NT2/D1 (cell line): ENCODE results near the gene CREB1.

Experiments
- DNase-seq: peaks from one replicate; pipeline ENCODE4 v3.0.0-alpha.2; 2011; ENCODE audit warnings: low read depth, low spot score
- H3K27me3 ChIP-seq: 2 replicates; pipeline ENCODE4 v1.6.0; 2011; ENCODE audit warnings: mild to moderate bottlenecking; ENCODE audit not compliant: insufficient read length, insufficient read depth
- H3K36me3 ChIP-seq: 2 replicates; pipeline ENCODE4 v1.6.1; 2011; ENCODE audit warnings: mild to moderate bottlenecking, low read length, mixed read lengths; ENCODE audit not compliant: insufficient read depth, insufficient read length
- H3K4me1 ChIP-seq: 2 replicates; pipeline ENCODE4 v1.5.1; 2011; ENCODE audit not compliant: insufficient read depth, insufficient read length
- H3K4me3 ChIP-seq: 2 replicates; pipeline ENCODE4 v1.5.1; 2011; ENCODE audit warnings: low read depth; ENCODE audit not compliant: insufficient read length
- H3K9ac ChIP-seq: 2 replicates; pipeline ENCODE4 v1.6.0; 2011; ENCODE audit warnings: low read depth; ENCODE audit not compliant: insufficient read length
- H3K9me3 ChIP-seq: 2 replicates; pipeline ENCODE4 v1.5.1; 2011; ENCODE audit warnings: mild to moderate bottlenecking, low read length; ENCODE audit not compliant: insufficient read depth
- SUZ12 ChIP-seq: IDR thresholded peaks from 2 replicates; pipeline ENCODE4 v1.6.1; 2011; ENCODE audit not compliant: insufficient read length, insufficient read depth; ENCODE audit errors: extremely low read depth
- YY1 ChIP-seq: IDR thresholded peaks from 2 replicates; pipeline ENCODE4 v1.6.1; 2011; ENCODE audit not compliant: insufficient read length, insufficient read depth
- ZNF274 ChIP-seq: IDR thresholded peaks from 2 replicates; pipeline ENCODE4 v1.6.1; 2011; ENCODE audit warnings: mild to moderate bottlenecking, low read depth, low read length

The CREB1 gene

DNA sequence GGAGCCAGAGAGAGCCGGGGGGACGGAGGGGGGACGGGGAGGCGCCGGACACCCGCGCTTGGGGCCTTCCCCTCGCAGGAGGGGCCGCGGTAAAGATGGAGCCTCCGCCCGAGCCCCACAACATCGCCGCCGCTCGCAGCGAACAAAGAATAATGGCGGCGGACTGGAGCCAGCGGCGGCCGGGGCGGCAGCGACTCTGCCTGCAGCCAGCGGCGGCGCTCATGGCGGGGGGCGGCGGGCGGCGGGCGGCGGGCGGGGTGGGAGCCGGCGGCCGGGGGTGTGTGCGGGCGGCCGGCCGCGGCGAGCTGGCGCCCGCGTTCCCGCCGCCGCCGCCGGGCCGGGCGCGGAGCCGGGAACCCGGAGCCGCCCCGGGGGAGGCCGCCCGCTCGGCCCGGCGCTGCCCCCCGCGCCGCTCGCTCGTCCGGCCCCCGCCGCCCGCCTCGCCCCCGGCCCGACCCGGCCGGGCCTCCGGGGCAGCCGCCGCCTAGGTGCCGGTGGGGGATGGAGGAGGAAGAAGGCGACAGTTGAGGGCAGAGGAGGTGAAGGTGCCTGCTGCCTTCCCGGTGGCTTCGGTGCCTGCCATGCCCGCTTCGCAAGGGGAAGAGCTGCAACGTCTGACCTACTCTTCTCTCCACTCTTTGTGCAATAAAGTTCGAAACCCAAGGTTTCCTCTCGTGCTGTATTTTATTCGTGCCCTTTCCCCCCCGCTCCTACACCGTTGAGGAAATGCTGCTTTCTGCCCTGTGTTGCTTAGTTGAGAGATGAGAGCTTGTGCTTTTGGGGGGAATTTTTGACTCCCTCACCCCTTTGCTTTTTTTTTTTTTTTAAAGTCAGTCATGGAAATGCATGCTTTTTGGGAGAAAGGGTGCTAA is 634 bp downstream of the CREB1 start:
- no peak for DNase-seq
- H3K4me1 ChIP-seq = peaks cover 3% of the 10 kb centered on the region

DNA sequence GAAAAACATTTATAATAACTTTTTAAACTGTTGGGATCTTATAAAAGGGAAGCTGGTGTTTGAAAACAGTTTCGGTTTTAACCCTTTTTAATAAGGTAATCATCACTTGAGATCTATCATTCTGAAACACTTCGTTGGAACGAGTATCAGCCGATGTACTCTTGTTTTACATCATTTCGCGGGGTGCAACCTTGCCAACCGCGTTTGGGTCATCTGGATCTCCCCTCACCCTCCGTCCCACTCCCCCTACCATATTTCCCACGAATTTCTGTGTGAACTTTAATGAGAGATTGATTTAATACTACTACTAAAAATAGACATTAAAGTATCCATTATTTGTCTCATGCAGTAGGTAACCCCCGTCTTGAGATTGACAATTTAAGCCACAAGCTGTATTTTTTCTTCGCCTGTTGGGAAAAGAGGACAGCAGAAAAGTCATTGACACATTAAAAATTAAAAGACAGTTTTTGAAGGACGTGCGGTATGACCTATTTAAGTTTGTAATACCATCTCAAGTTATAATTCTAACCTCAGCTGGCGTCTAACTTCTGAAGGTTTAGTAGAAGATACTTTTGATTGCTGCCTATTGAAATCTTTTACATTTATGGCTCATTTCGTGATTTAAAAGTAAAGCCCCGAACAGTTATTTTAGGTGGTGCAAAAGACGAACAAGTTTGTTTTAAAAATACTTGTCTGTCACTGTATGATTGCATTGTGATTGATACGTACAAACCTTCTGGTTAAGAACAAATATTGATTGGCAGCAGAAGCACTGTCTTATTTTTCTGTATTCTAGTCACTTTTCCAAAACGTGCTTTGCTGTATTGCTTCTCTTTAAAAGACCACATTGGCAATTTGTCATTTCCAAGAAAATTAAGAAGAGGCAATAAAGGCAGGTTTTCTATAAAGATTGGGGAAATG is 1.5 kb downstream of the CREB1 start:
- H3K4me1 ChIP-seq = peaks cover 3% of the 10 kb centered on the region
- DNase-seq = no peak

More for the DNA sequence above, 634 bp downstream of the CREB1 start:
- peaks cover 5% of the 10 kb centered on the region for H3K27me3 ChIP-seq
- TF ChIP-seq YY1 (peak; percentile 21), ZNF274 (no peak)
- no peaks in the 10 kb centered on the region for H3K9me3 ChIP-seq
- peak overlapping the region; percentile 97 for H3K9ac ChIP-seq
- H3K36me3 ChIP-seq = peaks cover 25% of the 10 kb centered on the region
- H3K4me3 ChIP-seq = peak overlapping the region; percentile 99

DNA sequence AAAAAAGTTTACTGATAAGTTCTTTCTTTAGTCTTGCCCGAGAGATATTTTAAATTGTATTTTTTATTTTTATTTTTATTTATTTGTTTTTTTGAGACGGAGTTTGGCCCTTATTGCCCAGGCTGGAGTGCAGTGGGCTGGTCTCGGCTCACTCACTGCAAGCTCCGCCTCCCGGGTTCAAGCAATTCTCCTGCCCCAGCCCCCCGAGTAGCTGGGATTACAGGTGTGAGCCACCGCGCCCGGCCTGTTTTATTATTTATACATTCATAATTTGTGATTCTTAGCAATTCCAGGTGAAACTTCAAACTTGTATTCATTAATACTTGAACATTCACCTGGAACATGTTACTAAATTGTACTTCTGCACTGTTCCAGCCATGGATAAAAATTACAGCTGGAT is 2.9 kb downstream of the CREB1 start:
- H3K4me1 ChIP-seq = peaks cover 3% of the 10 kb centered on the region
- TF ChIP-seq ZNF274 (no peak), SUZ12 (no peak), YY1 (no peak)
- H3K27me3 ChIP-seq = peaks cover 5% of the 10 kb centered on the region
- H3K9me3 ChIP-seq = no peaks in the 10 kb centered on the region
- no peak for DNase-seq
- peaks cover 28% of the 10 kb centered on the region for H3K36me3 ChIP-seq
- H3K9ac ChIP-seq = no peak overlapping the region
- H3K4me3 ChIP-seq = no peak overlapping the region

More for the DNA sequence above, 1.5 kb downstream of the CREB1 start:
- peaks cover 5% of the 10 kb centered on the region for H3K27me3 ChIP-seq
- H3K36me3 ChIP-seq = peaks cover 27% of the 10 kb centered on the region
- H3K9ac ChIP-seq = peak overlapping the region; percentile 96
- no peaks in the 10 kb centered on the region for H3K9me3 ChIP-seq
- peak overlapping the region; percentile 99 for H3K4me3 ChIP-seq
- no peak for TF ChIP-seq YY1
- no peak for TF ChIP-seq SUZ12
- no peak for TF ChIP-seq ZNF274

DNA sequence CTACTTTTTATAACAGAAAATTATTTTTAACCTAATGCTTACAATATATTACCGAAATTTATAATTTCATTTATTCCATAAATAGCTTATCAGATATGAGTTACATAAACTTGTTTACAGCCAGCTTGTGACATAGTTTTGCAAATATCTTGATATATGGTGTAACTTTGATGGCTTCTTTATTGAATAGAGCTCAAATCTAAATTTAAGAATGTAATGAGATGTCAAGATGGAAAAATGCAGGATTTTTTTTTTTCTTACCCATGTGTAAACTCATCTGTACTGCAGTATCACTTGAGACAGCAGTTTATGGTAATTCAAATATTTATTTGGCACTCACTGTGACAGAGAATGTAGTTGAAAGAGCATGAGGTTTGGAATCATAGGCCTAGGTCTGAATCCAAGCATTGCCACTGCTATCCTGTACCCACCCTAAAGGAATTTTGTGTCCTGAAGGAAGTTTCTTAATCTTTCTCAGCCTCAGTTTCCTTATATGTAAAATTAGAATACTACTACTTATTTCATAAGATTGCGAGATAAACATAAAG is 3.8 kb downstream of the CREB1 start:
- H3K27me3 ChIP-seq = no peaks in the 10 kb centered on the region
- no peak overlapping the region for H3K9ac ChIP-seq
- TF ChIP-seq ZNF274 = no peak
- no peak for TF ChIP-seq YY1
- no peak for TF ChIP-seq SUZ12
- H3K9me3 ChIP-seq = no peaks in the 10 kb centered on the region
- H3K4me1 ChIP-seq = no peaks in the 10 kb centered on the region
- DNase-seq = no peak
- peaks cover 24% of the 10 kb centered on the region for H3K36me3 ChIP-seq
- no peak overlapping the region for H3K4me3 ChIP-seq

DNA sequence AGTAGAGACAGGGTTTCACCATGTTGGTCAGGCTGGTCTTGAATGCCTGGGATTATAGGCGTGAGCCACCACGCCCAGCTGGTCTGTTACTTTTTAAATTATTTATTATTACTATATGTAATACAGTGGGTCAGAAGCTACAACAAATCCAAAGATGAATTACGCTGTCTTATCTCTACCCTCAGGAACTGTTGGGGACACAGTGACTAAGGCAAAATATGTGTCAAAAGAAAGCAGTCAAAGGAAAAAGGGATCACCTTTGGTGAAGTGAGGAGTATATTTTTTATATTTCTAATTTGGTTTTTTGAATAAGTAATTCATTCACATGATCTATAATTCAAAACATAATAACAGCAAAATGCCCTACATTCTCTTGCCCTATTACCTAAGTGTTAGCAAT is 4.7 kb downstream of the CREB1 start:
- TF ChIP-seq SUZ12 (no peak), ZNF274 (no peak), YY1 (no peak)
- no peak overlapping the region for H3K9ac ChIP-seq
- no peak for DNase-seq
- no peak overlapping the region for H3K4me3 ChIP-seq
- H3K9me3 ChIP-seq = no peaks in the 10 kb centered on the region
- no peaks in the 10 kb centered on the region for H3K4me1 ChIP-seq
- peaks cover 24% of the 10 kb centered on the region for H3K36me3 ChIP-seq
- H3K27me3 ChIP-seq = no peaks in the 10 kb centered on the region

DNA sequence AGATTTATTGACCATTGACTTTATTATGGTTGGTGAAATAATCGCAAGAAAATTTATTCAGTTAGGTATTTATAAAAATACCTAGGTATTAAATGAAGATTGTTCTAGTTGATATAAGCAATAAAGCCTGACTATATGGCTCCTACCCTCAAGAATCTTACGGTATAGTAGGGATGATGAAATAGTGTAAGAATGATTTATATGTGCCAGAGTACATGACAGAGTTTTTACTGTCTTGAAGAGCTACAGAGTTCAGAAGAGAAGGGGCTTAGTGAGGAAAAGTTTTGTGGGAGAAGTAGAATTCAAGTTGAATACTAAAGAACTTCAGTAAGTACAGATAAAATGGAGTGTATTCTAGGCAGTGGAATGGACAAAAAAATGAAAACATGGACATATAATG is 9.7 kb downstream of the CREB1 start:
- no peaks in the 10 kb centered on the region for H3K27me3 ChIP-seq
- H3K9me3 ChIP-seq = no peaks in the 10 kb centered on the region
- TF ChIP-seq YY1 (no peak), SUZ12 (no peak), ZNF274 (no peak)
- DNase-seq = no peak
- no peaks in the 10 kb centered on the region for H3K4me1 ChIP-seq
- peaks cover 22% of the 10 kb centered on the region for H3K36me3 ChIP-seq
- H3K9ac ChIP-seq = no peak overlapping the region
- H3K4me3 ChIP-seq = no peak overlapping the region

DNA sequence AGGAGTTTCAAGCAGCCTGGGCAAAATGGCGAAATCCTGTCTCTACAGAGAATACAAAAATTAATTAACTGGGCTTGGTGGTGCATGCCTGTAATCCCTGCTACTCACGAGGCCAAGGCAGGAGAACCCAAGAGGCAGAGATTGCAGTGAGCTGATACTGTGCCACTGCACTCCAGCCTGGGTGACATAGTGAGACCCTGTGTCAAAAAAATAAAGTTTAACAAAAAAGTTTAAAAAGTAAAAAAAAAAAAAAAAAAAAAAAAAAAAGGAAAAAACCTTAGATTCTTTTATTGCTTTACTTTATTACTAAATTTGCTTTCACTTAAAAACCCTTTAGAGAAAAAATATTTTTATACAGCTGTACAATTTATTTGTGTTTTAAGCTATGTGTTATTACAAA is 10.7 kb downstream of the CREB1 start:
- Histone ChIP-seq H3K27me3 (no peaks in the 10 kb centered on the region), H3K9me3 (no peaks in the 10 kb centered on the region), H3K4me3 (no peak overlapping the region), H3K4me1 (no peaks in the 10 kb centered on the region), H3K9ac (no peak overlapping the region), H3K36me3 (peaks cover 19% of the 10 kb centered on the region)
- DNase-seq = no peak
- TF ChIP-seq YY1 = no peak
- no peak for TF ChIP-seq ZNF274
- TF ChIP-seq SUZ12 = no peak
